ENCODE measurements around the gene TRPM3.

The TRPM3 gene

DNA sequence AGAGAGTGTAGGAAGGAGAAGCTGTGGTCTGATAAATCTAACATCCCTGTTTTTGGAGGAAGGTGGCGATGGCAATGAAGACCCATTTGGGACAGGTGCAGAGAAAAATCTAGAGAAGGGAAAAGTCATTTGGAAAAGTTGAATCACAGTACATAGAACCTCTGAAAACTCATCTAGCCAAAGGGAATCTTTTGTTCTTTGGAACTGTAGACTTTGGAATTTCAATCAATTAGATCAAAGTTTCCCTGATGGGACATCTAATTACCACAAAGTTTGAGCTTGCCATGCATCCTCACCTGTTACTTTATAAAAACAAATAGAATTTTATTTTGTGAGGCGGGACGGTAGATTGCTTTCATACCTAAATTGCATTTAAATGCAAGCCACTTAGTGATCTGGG, 294.9 kb downstream of the TRPM3 start:
- DNase-seq (ENCODE audit: low read depth): no peak

DNA sequence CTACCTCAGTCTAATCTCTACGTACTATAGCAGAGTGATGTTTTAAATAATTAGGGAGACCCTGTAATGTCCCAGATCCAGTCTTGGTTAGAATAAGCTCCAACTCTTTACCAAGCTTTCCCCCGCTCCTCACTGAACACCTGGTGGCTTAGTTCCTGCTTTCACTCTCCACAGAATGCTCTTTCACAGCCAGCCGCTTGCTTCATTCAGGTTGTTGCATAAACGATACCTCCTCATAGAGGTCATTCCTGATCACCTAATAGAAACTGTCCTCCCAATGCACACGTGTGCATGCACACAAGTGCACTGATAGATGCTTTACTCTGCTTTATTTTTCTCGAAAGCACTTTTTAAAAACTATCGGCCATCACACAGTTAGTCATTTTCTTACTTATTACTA, 298.1 kb downstream of the TRPM3 start:
- no peak for DNase-seq (ENCODE audit: low read depth)

GRCh38 chr9:70817311-70817710, 304.1 kb downstream of the TRPM3 start:
- no peak for DNase-seq (ENCODE audit: low read depth)

GRCh38 chr9:70816891-70817290, 304.5 kb downstream of the TRPM3 start:
- no peak for DNase-seq (ENCODE audit: low read depth)

DNA sequence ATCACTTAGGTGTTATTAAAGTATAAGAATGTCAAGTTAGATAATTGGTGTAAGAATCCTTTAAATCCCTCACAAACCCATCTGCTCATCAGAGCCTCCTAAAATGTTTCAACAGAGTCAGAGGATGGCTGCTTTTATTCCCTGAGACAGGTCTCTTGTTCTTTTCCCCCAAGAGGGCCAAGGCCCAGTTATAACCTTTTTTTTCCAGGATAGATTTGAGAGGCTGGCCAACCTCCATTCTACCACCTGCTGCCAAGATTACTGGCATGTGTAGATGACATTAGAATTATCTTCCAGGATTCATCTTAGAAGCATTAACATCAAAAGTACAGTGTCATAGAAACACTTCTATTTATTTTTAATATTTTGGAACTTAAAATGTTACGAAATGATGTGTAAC, 305.1 kb downstream of the TRPM3 start:
- DNase-seq (ENCODE audit: low read depth): no peak

- DNase-seq (ENCODE audit: low read depth): no peak
Measured at GRCh38 chr9:70814597-70814996, 306.8 kb downstream of the TRPM3 start.

DNA sequence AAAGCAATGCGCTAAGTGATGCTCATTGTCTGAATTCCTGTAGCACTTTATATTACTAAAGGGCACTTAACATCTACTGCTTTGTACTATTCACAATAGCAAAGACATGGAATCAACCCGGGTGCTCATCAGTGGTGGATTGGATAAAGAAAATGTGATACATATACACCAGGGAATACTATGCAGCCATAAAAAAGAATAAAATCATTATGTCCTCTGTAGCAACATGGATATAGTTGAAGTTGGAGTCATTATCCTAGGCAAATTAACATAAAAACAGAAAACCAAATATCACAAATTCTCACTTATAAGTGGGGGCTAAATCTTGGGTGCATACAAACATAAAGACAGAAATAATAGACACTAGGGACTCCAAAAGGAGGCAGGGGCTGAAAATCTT, 308.3 kb downstream of the TRPM3 start:
- no peak for DNase-seq (ENCODE audit: low read depth)

GRCh38 chr9:70811638-70812037, 309.8 kb downstream of the TRPM3 start:
- no peak for DNase-seq (ENCODE audit: low read depth)

DNA sequence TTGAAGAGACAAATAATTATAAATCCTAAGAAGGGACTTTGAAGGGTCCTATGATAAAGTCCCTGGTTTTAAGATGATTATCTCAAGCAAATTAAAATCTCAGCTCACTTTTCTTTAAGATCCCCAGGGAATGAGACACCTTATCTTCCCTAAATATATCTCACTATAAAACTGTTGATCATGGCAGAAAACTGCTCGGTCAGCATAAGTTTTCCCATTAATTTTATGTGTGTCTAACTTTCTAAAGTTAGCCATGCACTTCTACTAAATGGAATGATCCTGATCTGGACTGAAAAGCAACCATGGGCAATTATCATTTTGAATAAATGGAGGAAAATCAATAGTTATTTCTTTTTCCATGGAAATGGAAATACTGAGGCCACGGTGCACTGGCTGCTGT, 314.5 kb downstream of the TRPM3 start:
- no peak for DNase-seq (ENCODE audit: low read depth)

- no peak for DNase-seq (ENCODE audit: low read depth)
Measured at GRCh38 chr9:70805949-70806348, 315.5 kb downstream of the TRPM3 start.

DNA sequence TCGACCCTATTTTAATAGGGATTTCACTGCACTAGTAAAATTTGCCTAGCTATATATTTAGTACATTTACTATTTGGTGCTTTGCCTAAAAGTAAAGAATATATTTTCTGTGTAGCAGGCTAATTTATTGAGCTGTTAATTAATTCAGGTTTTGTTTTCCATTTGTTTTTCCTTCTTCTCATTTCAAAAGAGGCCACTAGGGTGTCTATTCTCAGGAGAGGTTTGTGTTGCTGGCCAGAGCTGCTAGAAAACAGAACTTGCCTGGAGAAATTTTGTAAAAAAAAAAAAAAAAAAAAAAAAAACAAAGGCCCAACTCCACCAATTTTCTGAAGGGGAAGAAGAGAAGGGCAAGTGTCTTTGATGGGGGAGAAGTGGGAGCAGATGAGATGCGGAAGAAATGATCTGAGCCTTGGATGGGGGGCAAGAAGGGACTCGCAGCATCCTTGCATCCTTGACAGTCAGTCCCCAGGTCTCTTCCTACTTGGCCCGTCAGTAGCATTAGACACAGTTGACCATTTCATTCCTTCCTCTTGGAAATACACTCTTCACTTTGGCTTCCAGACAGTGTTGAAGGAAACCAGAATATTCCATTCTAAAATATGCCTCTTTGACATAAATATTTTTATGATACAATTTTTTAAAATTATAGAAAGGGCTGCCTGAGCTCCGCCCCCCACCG, 318.5 kb downstream of the TRPM3 start:
- DNase-seq (ENCODE audit: low read depth): no peak

- peak; percentile 80 for DNase-seq (ENCODE audit: low read depth)
Measured at GRCh38 chr9:70802206-70802605, 319.2 kb downstream of the TRPM3 start.

- no peak for DNase-seq (ENCODE audit: low read depth)
Measured at GRCh38 chr9:70801181-70801829, 320.1 kb downstream of the TRPM3 start.

GRCh38 chr9:70798018-70798417, 323.4 kb downstream of the TRPM3 start:
- no peak for DNase-seq (ENCODE audit: low read depth)

DNA sequence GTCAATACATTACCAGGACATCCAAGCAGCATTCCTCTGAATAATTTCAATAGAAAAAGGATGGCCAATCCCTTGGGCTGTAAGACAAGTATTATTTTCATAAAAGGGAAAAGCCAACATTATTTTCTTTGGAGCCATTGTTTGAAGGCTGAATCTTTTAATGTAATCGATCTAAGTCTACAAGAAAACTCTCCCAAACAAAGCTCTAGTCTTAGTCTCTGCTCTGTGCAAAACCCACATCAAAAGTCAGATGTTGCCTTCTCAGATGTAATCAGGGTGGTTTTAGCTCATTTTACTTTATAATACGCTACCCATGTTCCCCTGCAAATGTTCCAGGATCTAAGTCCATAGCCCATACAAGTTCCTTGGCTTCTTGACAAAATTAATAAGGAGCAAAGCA, 325.6 kb downstream of the TRPM3 start:
- no peak for DNase-seq (ENCODE audit: low read depth)

- DNase-seq (ENCODE audit: low read depth): no peak
Measured at GRCh38 chr9:70792796-70793195, 328.6 kb downstream of the TRPM3 start.

GRCh38 chr9:70791936-70792335, 329.5 kb downstream of the TRPM3 start:
- DNase-seq (ENCODE audit: low read depth): no peak

- DNase-seq (ENCODE audit: low read depth): peak; percentile 52
Measured at GRCh38 chr9:70789086-70789485, 332.3 kb downstream of the TRPM3 start.

GRCh38 chr9:70784456-70784855, 337.0 kb downstream of the TRPM3 start:
- DNase-seq (ENCODE audit: low read depth): no peak

- no peak for DNase-seq (ENCODE audit: low read depth)
Measured at GRCh38 chr9:70778568-70778967, 342.9 kb downstream of the TRPM3 start.

DNA sequence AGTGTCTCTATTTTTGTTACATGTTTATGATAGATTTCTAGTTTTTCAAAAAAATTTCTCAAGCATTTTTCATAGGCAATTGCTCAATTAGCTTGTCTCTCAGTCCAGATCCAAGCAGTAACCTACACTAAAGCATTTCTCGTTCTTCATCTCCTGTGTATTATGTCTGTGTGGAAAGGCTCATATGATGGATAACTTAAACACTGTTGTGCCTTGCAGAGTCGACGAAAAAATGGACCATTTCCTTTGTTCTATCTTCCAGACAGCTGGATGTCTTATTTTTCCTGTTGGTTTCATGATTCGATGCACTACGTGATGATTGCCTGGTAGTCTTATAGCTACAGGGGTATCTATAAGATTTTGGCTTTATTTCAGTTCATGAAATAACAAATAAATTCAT, 347.8 kb downstream of the TRPM3 start:
- no peak for DNase-seq (ENCODE audit: low read depth)

GRCh38 chr9:70772601-70773000, 348.8 kb downstream of the TRPM3 start:
- no peak for DNase-seq (ENCODE audit: low read depth)

DNA sequence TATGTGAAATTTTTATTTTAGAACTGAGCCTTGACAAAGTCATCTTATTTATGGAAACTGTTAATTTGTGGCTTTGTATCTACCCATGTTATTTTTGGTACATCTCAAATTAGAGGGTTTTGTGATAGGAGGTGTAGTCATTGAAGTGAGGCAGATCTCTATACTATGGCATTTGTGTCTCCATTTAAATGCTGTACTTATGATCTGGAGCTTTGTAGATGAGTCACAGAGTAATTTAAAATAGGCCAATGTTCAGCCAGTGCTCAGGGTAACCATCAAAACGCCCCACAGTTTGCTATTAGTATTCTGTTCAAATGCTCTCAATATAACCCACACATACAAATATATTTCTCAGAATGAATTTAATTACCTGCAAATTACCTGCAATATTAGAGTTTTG, 355.5 kb downstream of the TRPM3 start:
- no peak for DNase-seq (ENCODE audit: low read depth)

DNA sequence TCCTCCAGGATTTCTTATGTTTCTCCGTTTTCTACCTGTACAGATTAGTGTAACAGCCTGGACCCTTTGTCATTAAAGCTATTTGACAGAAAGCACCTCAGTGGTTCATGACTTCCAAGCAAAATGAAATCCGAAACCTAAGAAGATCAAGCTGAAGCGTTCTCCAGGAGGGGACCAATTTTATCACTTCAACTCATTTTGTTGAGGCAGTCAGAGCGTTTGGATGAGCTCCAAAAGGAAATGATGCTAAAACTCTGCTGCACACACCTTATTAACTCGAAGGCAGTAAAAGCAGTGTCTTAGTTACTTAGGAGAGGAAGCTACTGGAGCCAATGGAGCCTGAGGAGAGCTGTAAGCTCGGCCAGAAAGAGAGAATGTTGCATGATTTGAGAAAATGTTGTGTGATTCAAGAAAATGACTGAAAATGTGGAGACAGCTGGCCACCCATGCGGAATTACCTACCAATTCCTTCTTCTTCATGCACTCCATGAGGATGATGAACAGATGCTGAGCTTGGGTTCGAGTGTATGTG, 360.2 kb downstream of the TRPM3 start:
- no peak for DNase-seq (ENCODE audit: low read depth)

All from EH (cell line).